Neural cell (in vitro differentiated cells): ENCODE data around the gene IQCH. TPM values are rescaled to one million over a fixed set of nuclear protein-coding genes. Genes with fewer than 3 reads are reported as not detected.

Source experiments
- H2AFZ ChIP-seq: fragments of 200-600, 300-800 bp; sonication (generic), shearing (Covaris generic); 2 replicates; pipeline ENCODE4 v1.6.0; 2014; ENCODE audit warnings: low read depth, mild to moderate bottlenecking, antibody characterized with exemption, low read length, moderate library complexity
- H3F3A ChIP-seq: fragments of 200-600 bp; shearing (Covaris generic); 2 replicates; pipeline ENCODE4 v1.6.1; 2016; ENCODE audit warnings: mild to moderate bottlenecking, moderate library complexity, mixed read lengths, antibody characterized with exemption, low read length; ENCODE audit not compliant: insufficient read depth, poor library complexity, severe bottlenecking
- H3K27ac ChIP-seq: fragments of 200-600, 300-800 bp; sonication (generic), shearing (Covaris generic); 2 replicates; pipeline ENCODE4 v1.5.1; 2014; ENCODE audit warnings: mild to moderate bottlenecking, low read length, moderate library complexity
- H3K27me3 ChIP-seq: fragments of 300-800, 200-600 bp; sonication (generic), shearing (Covaris generic); 2 replicates; pipeline ENCODE4 v1.6.0; 2014; ENCODE audit warnings: mild to moderate bottlenecking, low read depth, low read length, moderate library complexity; ENCODE audit not compliant: insufficient read depth
- H3K36me3 ChIP-seq: fragments of 300-800, 200-600 bp; sonication (generic), shearing (Covaris generic); 2 replicates; pipeline ENCODE4 v1.5.1; 2014; ENCODE audit warnings: mild to moderate bottlenecking, antibody characterized with exemption, low read length, moderate library complexity; ENCODE audit not compliant: insufficient read depth
- H3K4me2 ChIP-seq: fragments of 300-800, 200-600 bp; sonication (generic), shearing (Covaris generic); 2 replicates; pipeline ENCODE4 v1.6.0; 2014; ENCODE audit warnings: mild to moderate bottlenecking, low read length
- H3K4me3 ChIP-seq: fragments of 300-800, 200-600 bp; sonication (generic), shearing (Covaris generic); 2 replicates; pipeline ENCODE4 v1.5.1; 2014; ENCODE audit warnings: mild to moderate bottlenecking, low read length, moderate library complexity
- H3K79me2 ChIP-seq: fragments of 200-600 bp; shearing (Covaris generic); replicated peaks from 2 replicates; pipeline ENCODE4 v1.6.0; 2014; ENCODE audit warnings: mild to moderate bottlenecking, low read length, moderate library complexity; ENCODE audit not compliant: insufficient read depth
- H3K9ac ChIP-seq: fragments of 300-800, 200-600 bp; sonication (generic), shearing (Covaris generic); 2 replicates; pipeline ENCODE4 v1.6.1; 2016; ENCODE audit warnings: mild to moderate bottlenecking, low read length, mixed read lengths
- H3K9me2 ChIP-seq: fragments of 200-600 bp; shearing (Covaris generic); 2 replicates; pipeline ENCODE4 v1.6.1; 2016; ENCODE audit warnings: mild to moderate bottlenecking, low read length, mixed read lengths; ENCODE audit not compliant: insufficient read depth
- H3K9me3 ChIP-seq: fragments of 200-600, 300-800 bp; sonication (generic), shearing (Covaris generic); 2 replicates; pipeline ENCODE4 v1.6.1; 2016; ENCODE audit warnings: mild to moderate bottlenecking, mixed run types, low read length, moderate library complexity, mixed read lengths
- H4K20me1 ChIP-seq: fragments of 200-600 bp; shearing (Covaris generic); 2 replicates; pipeline ENCODE4 v1.6.1; 2016; ENCODE audit warnings: mild to moderate bottlenecking, mixed run types; ENCODE audit not compliant: insufficient read depth
- CTCF ChIP-seq: fragments of 450-650 bp; IDR thresholded peaks from 2 replicates; pipeline ENCODE4 v1.5.1; 2014; ENCODE audit warnings: antibody characterized with exemption, mild to moderate bottlenecking, moderate library complexity; ENCODE audit not compliant: poor library complexity, severe bottlenecking
- EP300 ChIP-seq: fragments of 450-650 bp; conservative IDR thresholded peaks from 2 replicates; pipeline ENCODE4 v1.6.1; 2014; ENCODE audit warnings: antibody characterized with exemption, mild to moderate bottlenecking, moderate library complexity; ENCODE audit not compliant: poor library complexity, severe bottlenecking
- EZH2 ChIP-seq: fragments of 200-600, 300-800 bp; shearing (Covaris generic), sonication (generic); IDR thresholded peaks from 2 replicates; pipeline ENCODE4 v1.6.1; 2014; ENCODE audit warnings: antibody characterized with exemption, low read length, borderline replicate concordance, mild to moderate bottlenecking; ENCODE audit not compliant: insufficient read depth, poor library complexity, severe bottlenecking
- MXI1 ChIP-seq: fragments of 450-650 bp; conservative IDR thresholded peaks from 2 replicates; pipeline ENCODE4 v1.6.1; 2014; ENCODE audit warnings: antibody characterized with exemption, mild to moderate bottlenecking; ENCODE audit not compliant: poor library complexity, severe bottlenecking
- POLR2AphosphoS5 ChIP-seq: IDR thresholded peaks from 2 replicates; pipeline ENCODE4 v1.6.1; 2012
- RAD21 ChIP-seq: fragments of 450-650 bp; conservative IDR thresholded peaks from 2 replicates; pipeline ENCODE4 v1.6.1; 2014; ENCODE audit warnings: antibody characterized with exemption, mild to moderate bottlenecking, moderate library complexity
- REST ChIP-seq: IDR thresholded peaks from 2 replicates; pipeline ENCODE4 v1.6.1; 2012; ENCODE audit warnings: borderline replicate concordance
- SMC3 ChIP-seq: fragments of 450-650 bp; conservative IDR thresholded peaks from 2 replicates; pipeline ENCODE4 v1.6.1; 2014; ENCODE audit warnings: antibody characterized with exemption, mild to moderate bottlenecking, moderate library complexity; ENCODE audit not compliant: poor library complexity
- TAF1 ChIP-seq: IDR thresholded peaks from 2 replicates; pipeline ENCODE4 v1.6.1; 2012; ENCODE audit warnings: low read depth
- polyA plus RNA-seq: library from polyadenylated mRNA; depleted of rRNA; stranded (reverse); fragments of >200 nt; gene quantifications from 2 replicates; pipeline ENCODE4 v1.2.3, GENCODE V29; 2014

The IQCH gene
- polyA plus RNA-seq, 1 donor from 2014 or later, result 2.8 TPM

- no peak overlapping the region for H3K4me2 ChIP-seq
- H3K9ac ChIP-seq, result no peak overlapping the region
- no peak overlapping the region for H3K27ac ChIP-seq
- H4K20me1 ChIP-seq, result no peaks in the 10 kb centered on the region
- no peaks in the 10 kb centered on the region for H3K9me2 ChIP-seq
- no peak overlapping the region for H2AFZ ChIP-seq
- H3K4me3 ChIP-seq, result no peak overlapping the region
- H3K36me3 ChIP-seq, result no peaks in the 10 kb centered on the region
- H3K9me3 ChIP-seq, result no peaks in the 10 kb centered on the region
- H3K79me2 ChIP-seq, result no peaks in the 10 kb centered on the region
- H3K27me3 ChIP-seq, result no peaks in the 10 kb centered on the region
- H3F3A ChIP-seq, result no peaks in the 10 kb centered on the region
- no peak for TF ChIP-seq EP300
- no peak for TF ChIP-seq EZH2
- TF ChIP-seq POLR2AphosphoS5, result no peak
- no peak for TF ChIP-seq TAF1
- TF ChIP-seq CTCF, result no peak
- no peak for TF ChIP-seq SMC3
- TF ChIP-seq RAD21, result no peak
- TF ChIP-seq MXI1, result no peak
- TF ChIP-seq REST, result no peak
Measured at GRCh38 chr15:67212684-67213367, 41.8 kb upstream of the IQCH start.

GRCh38 chr15:67215102-67215501 is 39.5 kb upstream of the IQCH start:
- H3K4me2 ChIP-seq, result no peak overlapping the region
- H3K9ac ChIP-seq, result no peak overlapping the region
- no peaks in the 10 kb centered on the region for H4K20me1 ChIP-seq
- no peaks in the 10 kb centered on the region for H3K9me2 ChIP-seq
- H3F3A ChIP-seq, result no peaks in the 10 kb centered on the region
- H3K27me3 ChIP-seq, result no peaks in the 10 kb centered on the region
- H3K9me3 ChIP-seq, result no peaks in the 10 kb centered on the region
- no peaks in the 10 kb centered on the region for H3K36me3 ChIP-seq
- no peaks in the 10 kb centered on the region for H3K79me2 ChIP-seq
- TF ChIP-seq RAD21 (no peak), EP300 (no peak), EZH2 (no peak)
- H3K27ac ChIP-seq, result no peak overlapping the region
- no peak overlapping the region for H2AFZ ChIP-seq
- no peak overlapping the region for H3K4me3 ChIP-seq
